SK-N-SH treated with all-trans-retinoic acid at 6 μM for 48 hours (cell line): ENCODE measurements around the gene CSNK1D.

ENCODE experiments used
- ATAC-seq: fragments of 200-7000 bp; cut with Tn5 transposase; 3 replicates; pipeline ENCODE4 v1.9.1; 2020; ENCODE audit warnings: mild to moderate bottlenecking, moderate library complexity
- BACH2 ChIP-seq: fragments of 250-450 bp; sonication (Bioruptor Pico); IDR thresholded peaks from 2 replicates; pipeline ENCODE4 v1.9.0; 2021; ENCODE audit warnings: mild to moderate bottlenecking, borderline replicate concordance
- CREB5 ChIP-seq: fragments of 250-450 bp; sonication (Bioruptor Pico); IDR thresholded peaks from 2 replicates; pipeline ENCODE4 v1.5.1; 2020; ENCODE audit warnings: low read depth, mild to moderate bottlenecking, moderate library complexity
- CSDC2 ChIP-seq: fragments of 250-450 bp; sonication (Bioruptor Pico); IDR thresholded peaks from 2 replicates; pipeline ENCODE4 v1.5.0; 2020; ENCODE audit warnings: mild to moderate bottlenecking, moderate library complexity
- CSRNP3 ChIP-seq: fragments of 250-450 bp; sonication (Bioruptor Pico); IDR thresholded peaks from 2 replicates; pipeline ENCODE4 v1.5.1; 2021; ENCODE audit warnings: mild to moderate bottlenecking, moderate library complexity
- ESRRG ChIP-seq: fragments of 250-450 bp; sonication (Bioruptor Pico); IDR thresholded peaks from 2 replicates; pipeline ENCODE4 v1.6.1; 2021; ENCODE audit warnings: mild to moderate bottlenecking
- GLIS3 ChIP-seq: fragments of 250-450 bp; sonication (Bioruptor Pico); IDR thresholded peaks from 2 replicates; pipeline ENCODE4 v1.5.0; 2020; ENCODE audit warnings: mild to moderate bottlenecking, moderate library complexity
- ISL1 ChIP-seq: fragments of 250-450 bp; sonication (Bioruptor Pico); IDR thresholded peaks from 2 replicates; pipeline ENCODE4 v2.1.2; 2022; ENCODE audit warnings: mild to moderate bottlenecking, moderate library complexity
- OSR1 ChIP-seq: fragments of 250-450 bp; sonication (Bioruptor Pico); IDR thresholded peaks from 2 replicates; pipeline ENCODE4 v1.8.0; 2022; ENCODE audit warnings: moderate library complexity, mild to moderate bottlenecking, inconsistent platforms
- PATZ1 ChIP-seq: fragments of 250-450 bp; sonication (Bioruptor Pico); IDR thresholded peaks from 2 replicates; pipeline ENCODE4 v1.8.0; 2020; ENCODE audit warnings: mild to moderate bottlenecking, moderate library complexity, borderline replicate concordance
- POU6F1 ChIP-seq: fragments of 250-450 bp; sonication (Bioruptor Pico); IDR thresholded peaks from 2 replicates; pipeline ENCODE4 v1.8.0; 2021; ENCODE audit warnings: low read depth, mild to moderate bottlenecking, moderate library complexity, borderline replicate concordance
- PPARA ChIP-seq: fragments of 250-450 bp; sonication (Bioruptor Pico); IDR thresholded peaks from 2 replicates; pipeline ENCODE4 v1.5.0; 2020; ENCODE audit warnings: mild to moderate bottlenecking, borderline replicate concordance
- RARB ChIP-seq: fragments of 250-450 bp; sonication (Bioruptor Pico); IDR thresholded peaks from 2 replicates; pipeline ENCODE4 v1.8.0; 2021; ENCODE audit warnings: mild to moderate bottlenecking, moderate library complexity
- SNAI2 ChIP-seq: fragments of 250-450 bp; sonication (Bioruptor Pico); IDR thresholded peaks from 2 replicates; pipeline ENCODE4 v1.5.0; 2020; ENCODE audit warnings: mild to moderate bottlenecking, moderate library complexity
- TCF4 ChIP-seq: fragments of 250-450 bp; sonication (Bioruptor Pico); IDR thresholded peaks from 2 replicates; pipeline ENCODE4 v1.8.0; 2021; ENCODE audit warnings: mild to moderate bottlenecking, moderate library complexity, borderline replicate concordance
- TSHZ2 ChIP-seq: fragments of 250-450 bp; sonication (Bioruptor Pico); IDR thresholded peaks from 2 replicates; pipeline ENCODE4 v1.5.0; 2020; ENCODE audit warnings: mild to moderate bottlenecking, moderate library complexity
- ZC3H10 ChIP-seq: fragments of 250-450 bp; sonication (Bioruptor Pico); IDR thresholded peaks from 2 replicates; pipeline ENCODE4 v1.5.1; 2021; ENCODE audit warnings: mild to moderate bottlenecking, moderate library complexity
- ZFP3 ChIP-seq: fragments of 250-450 bp; sonication (Bioruptor Pico); IDR thresholded peaks from 2 replicates; pipeline ENCODE4 v1.5.0; 2020; ENCODE audit warnings: mild to moderate bottlenecking, moderate library complexity
- ZFP30 ChIP-seq: fragments of 450-650 bp; formaldehyde crosslinking; IDR thresholded peaks from 2 replicates; pipeline ENCODE4 v1.5.0; 2022; ENCODE audit warnings: mild to moderate bottlenecking, moderate library complexity
- ZNF565 ChIP-seq: fragments of 450-650 bp; formaldehyde crosslinking; conservative IDR thresholded peaks from 2 replicates; pipeline ENCODE4 v1.5.0; 2020; ENCODE audit warnings: low read depth, mild to moderate bottlenecking, moderate library complexity
- ZNF70 ChIP-seq: fragments of 450-650 bp; formaldehyde crosslinking; IDR thresholded peaks from 2 replicates; pipeline ENCODE4 v1.5.0; 2020; ENCODE audit warnings: mild to moderate bottlenecking, moderate library complexity
- ZNF8 ChIP-seq: fragments of 450-650 bp; formaldehyde crosslinking; IDR thresholded peaks from 2 replicates; pipeline ENCODE4 v1.5.0; 2020; ENCODE audit warnings: mild to moderate bottlenecking, moderate library complexity

CSNK1D gene

GRCh38 chr17:82280537-82280936 lies 7.0 kb upstream of the CSNK1D start (continued):
- TF ChIP-seq POU6F1 (CRISPR knock-in tag), result no peak
- TF ChIP-seq BACH2, result no peak
- TF ChIP-seq GLIS3 (CRISPR knock-in tag), result no peak
- no peak for TF ChIP-seq ISL1 (CRISPR knock-in tag)

- TF ChIP-seq CSDC2 (CRISPR knock-in tag), result no peak
- TF ChIP-seq TCF4 (CRISPR knock-in tag), result no peak
- no peak for TF ChIP-seq SNAI2
- no peak for ATAC-seq
These were observed 5.4 kb upstream of the CSNK1D start for GRCh38 chr17:82278786-82279391.

- ATAC-seq, result no peak
- TF ChIP-seq ZNF565 (CRISPR knock-in tag) (no peak), CSDC2 (CRISPR knock-in tag) (no peak), ZC3H10 (CRISPR knock-in tag) (no peak), GLIS3 (CRISPR knock-in tag) (no peak)
These were observed 4.8 kb upstream of the CSNK1D start for GRCh38 chr17:82278308-82278707.

GRCh38 chr17:82277851-82278250 lies 4.4 kb upstream of the CSNK1D start:
- TF ChIP-seq ZNF565 (CRISPR knock-in tag) (no peak), CSRNP3 (CRISPR knock-in tag) (no peak), PATZ1 (CRISPR knock-in tag) (no peak), ESRRG (CRISPR knock-in tag) (no peak), BACH2 (no peak), OSR1 (no peak), TSHZ2 (CRISPR knock-in tag) (no peak), TCF4 (CRISPR knock-in tag) (no peak), ZC3H10 (CRISPR knock-in tag) (no peak), RARB (CRISPR knock-in tag) (no peak), ZNF8 (CRISPR knock-in tag) (no peak), PPARA (CRISPR knock-in tag) (no peak), ZNF70 (CRISPR knock-in tag) (no peak)
- ATAC-seq, result no peak

- TF ChIP-seq ZFP30, result no peak
- TF ChIP-seq RARB (CRISPR knock-in tag), result no peak
- no peak for TF ChIP-seq PPARA (CRISPR knock-in tag)
- TF ChIP-seq POU6F1 (CRISPR knock-in tag), result no peak
- no peak for TF ChIP-seq CREB5 (CRISPR knock-in tag)
- no peak for TF ChIP-seq ZFP3 (CRISPR knock-in tag)
- TF ChIP-seq CSDC2 (CRISPR knock-in tag), result no peak
- TF ChIP-seq ZNF70 (CRISPR knock-in tag), result no peak
- no peak for TF ChIP-seq ISL1 (CRISPR knock-in tag)
- no peak for TF ChIP-seq ZNF8 (CRISPR knock-in tag)
- no peak for TF ChIP-seq GLIS3 (CRISPR knock-in tag)
- TF ChIP-seq, all 23 proteins: peak for 0
- ATAC-seq, result no peak
These were observed 3.4 kb upstream of the CSNK1D start for GRCh38 chr17:82276938-82277337.
